Thoracic aorta (tissue), 2 donors: ENCODE results near the gene USP14. TPM values are rescaled to one million over a fixed set of nuclear protein-coding genes. Genes with fewer than 3 reads are reported as not detected.

Source experiments
- ATAC-seq: fragments of 150-250 bp; one replicate; pipeline ENCODE4 v1.8.0; 2017; ENCODE audit warnings: low read depth; ENCODE audit not compliant: insufficient number of reproducible peaks, low FRiP score
- DNase-seq: peaks from one replicate; pipeline ENCODE4 v3.0.0-alpha.2; 2020; ENCODE audit warnings: low spot score
- H3K27ac ChIP-seq, 2 donors: fragments of 200-600 bp; sonication (generic); 1 replicate in 1 of 2; 2 replicates in 1 of 2; pipeline ENCODE4 v1.5.1; 2016; ENCODE audit warnings: mild to moderate bottlenecking in 2 of 2, moderate library complexity in 2 of 2
- H3K27me3 ChIP-seq: fragments of 200-600 bp; sonication (generic); replicated peaks from 2 replicates; pipeline ENCODE4 v1.6.0; 2016; ENCODE audit warnings: mild to moderate bottlenecking; ENCODE audit not compliant: insufficient read depth
- H3K36me3 ChIP-seq: fragments of 200-600 bp; sonication (generic); one replicate; pipeline ENCODE4 v1.5.1; 2016
- H3K4me1 ChIP-seq, 2 donors: fragments of 200-600 bp; sonication (generic); 1 replicate in 1 of 2; 2 replicates in 1 of 2; pipeline versions ENCODE4 v1.5.1 to v1.6.0; 2016; ENCODE audit warnings: low read depth in 2 of 2, mild to moderate bottlenecking in 1 of 2; ENCODE audit not compliant: control insufficient read depth in 1 of 2
- H3K4me3 ChIP-seq: fragments of 200-600 bp; sonication (generic); 2 replicates; pipeline ENCODE4 v1.5.1; 2016; ENCODE audit warnings: mild to moderate bottlenecking
- H3K9me3 ChIP-seq: fragments of 200-600 bp; sonication (generic); 2 replicates; pipeline ENCODE4 v1.5.1; 2016
- CTCF ChIP-seq: fragments of 200-600 bp; sonication (generic); IDR thresholded peaks from one replicate; pipeline ENCODE4 v1.5.1; 2019; ENCODE audit warnings: antibody characterized with exemption
- total RNA-seq, 2 donors: library from RNA; depleted of rRNA; stranded (reverse); fragments of >200 nt; gene quantifications; one replicate each; pipeline versions ENCODE4 v1.1.0 to v1.2.3, GENCODE V29; 2016

USP14 gene
- total RNA-seq, 2 donors from 2014 or later = 26.2 to 33.3 TPM

GRCh38 chr18:240175-240574 lies 81.8 kb downstream of the USP14 start:
- H3K27ac ChIP-seq = no peak overlapping the region
- peaks cover 0 to 7% of the 10 kb centered on the region in 2 donors for H3K4me1 ChIP-seq
- ATAC-seq (no peak), DNase-seq (no peak)
- no peaks in the 10 kb centered on the region for H3K9me3 ChIP-seq
- no peaks in the 10 kb centered on the region for H3K27me3 ChIP-seq
- H3K4me3 ChIP-seq = no peak overlapping the region
- H3K36me3 ChIP-seq = peaks cover 4% of the 10 kb centered on the region
- no peak for TF ChIP-seq CTCF

- Histone ChIP-seq H3K27me3 (no peaks in the 10 kb centered on the region), H3K27ac (no peak overlapping the region), H3K4me1 (peaks cover 0 to 1% of the 10 kb centered on the region in 2 donors), H3K36me3 (peaks cover 14% of the 10 kb centered on the region), H3K4me3 (no peak overlapping the region), H3K9me3 (no peaks in the 10 kb centered on the region)
- ATAC-seq = no peak
- no peak for TF ChIP-seq CTCF
- DNase-seq = no peak
Observed at GRCh38 chr18:245282-245847, 87.0 kb downstream of the USP14 start.

GRCh38 chr18:248053-248452 lies 89.7 kb downstream of the USP14 start:
- no peak overlapping the region for H3K4me3 ChIP-seq
- no peaks in the 10 kb centered on the region for H3K27me3 ChIP-seq
- DNase-seq (no peak), ATAC-seq (no peak)
- no peaks in the 10 kb centered on the region for H3K4me1 ChIP-seq
- H3K27ac ChIP-seq = no peak overlapping the region
- H3K36me3 ChIP-seq = peaks cover 22% of the 10 kb centered on the region
- H3K9me3 ChIP-seq = no peaks in the 10 kb centered on the region
- no peak for TF ChIP-seq CTCF

GRCh38 chr18:250685-251084 lies 92.3 kb downstream of the USP14 start:
- no peak for ATAC-seq
- peaks cover 25% of the 10 kb centered on the region for H3K36me3 ChIP-seq
- H3K4me1 ChIP-seq = no peaks in the 10 kb centered on the region
- H3K27me3 ChIP-seq = no peaks in the 10 kb centered on the region
- H3K9me3 ChIP-seq = no peaks in the 10 kb centered on the region
- TF ChIP-seq CTCF = no peak
- H3K4me3 ChIP-seq = no peak overlapping the region
- no peak for DNase-seq
- no peak overlapping the region for H3K27ac ChIP-seq

- no peaks in the 10 kb centered on the region for H3K27me3 ChIP-seq
- no peak overlapping the region for H3K4me3 ChIP-seq
- ATAC-seq (no peak), DNase-seq (no peak)
- H3K27ac ChIP-seq = no peak overlapping the region
- H3K9me3 ChIP-seq = no peaks in the 10 kb centered on the region
- H3K36me3 ChIP-seq = peaks cover 33% of the 10 kb centered on the region
- H3K4me1 ChIP-seq = no peaks in the 10 kb centered on the region
- TF ChIP-seq CTCF = no peak
Observed at GRCh38 chr18:251572-251971, 93.2 kb downstream of the USP14 start.
